ENCODE data around the gene CARD19. TPM values are rescaled to one million over a fixed set of nuclear protein-coding genes. Genes with fewer than 3 reads are reported as not detected.

The CARD19 gene
- total RNA-seq, 4 donors from 2014 or later = 23.7 to 71.4 (median 40.9) TPM

DNA sequence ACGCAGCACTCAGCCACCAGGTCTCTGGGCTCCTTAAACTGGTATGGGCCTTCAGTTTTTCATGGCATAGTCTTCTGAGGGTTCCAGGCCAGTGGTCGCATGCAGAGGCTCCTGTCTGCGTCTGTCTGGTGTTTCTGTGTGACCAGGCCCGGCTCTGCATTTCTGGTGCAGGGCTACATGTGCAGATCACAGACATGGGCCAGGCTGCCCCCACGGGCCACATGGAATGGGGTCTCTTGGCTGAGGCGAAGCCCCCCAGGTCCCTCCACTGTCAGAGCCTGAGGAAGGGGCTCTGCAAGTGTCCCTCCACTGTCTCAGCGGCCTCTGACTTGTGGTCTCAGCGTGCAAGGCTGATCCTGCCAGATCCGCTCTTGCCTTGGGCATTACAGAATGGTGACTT lies 15.6 kb upstream of the CARD19 start:
- H3K27me3 ChIP-seq = no peaks in the 10 kb centered on the region
- TF ChIP-seq, protein P1, sequence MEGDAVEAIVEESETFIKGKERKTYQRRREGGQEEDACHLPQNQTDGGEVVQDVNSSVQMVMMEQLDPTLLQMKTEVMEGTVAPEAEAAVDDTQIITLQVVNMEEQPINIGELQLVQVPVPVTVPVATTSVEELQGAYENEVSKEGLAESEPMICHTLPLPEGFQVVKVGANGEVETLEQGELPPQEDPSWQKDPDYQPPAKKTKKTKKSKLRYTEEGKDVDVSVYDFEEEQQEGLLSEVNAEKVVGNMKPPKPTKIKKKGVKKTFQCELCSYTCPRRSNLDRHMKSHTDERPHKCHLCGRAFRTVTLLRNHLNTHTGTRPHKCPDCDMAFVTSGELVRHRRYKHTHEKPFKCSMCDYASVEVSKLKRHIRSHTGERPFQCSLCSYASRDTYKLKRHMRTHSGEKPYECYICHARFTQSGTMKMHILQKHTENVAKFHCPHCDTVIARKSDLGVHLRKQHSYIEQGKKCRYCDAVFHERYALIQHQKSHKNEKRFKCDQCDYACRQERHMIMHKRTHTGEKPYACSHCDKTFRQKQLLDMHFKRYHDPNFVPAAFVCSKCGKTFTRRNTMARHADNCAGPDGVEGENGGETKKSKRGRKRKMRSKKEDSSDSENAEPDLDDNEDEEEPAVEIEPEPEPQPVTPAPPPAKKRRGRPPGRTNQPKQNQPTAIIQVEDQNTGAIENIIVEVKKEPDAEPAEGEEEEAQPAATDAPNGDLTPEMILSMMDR (IDR thresholded peaks at IDR 0.05) = no peak
- TF ChIP-seq POLR2A (IDR thresholded peaks at IDR 0.05) = no peak
- DNase-seq = peak in 1 of 2 donors; percentile 7
- intact Hi-C loops (cut with DNase I; ENCODE audit: low total_unique reads) = no loop called here
- H3K36me3 ChIP-seq = no peaks in the 10 kb centered on the region
- H3K9me3 ChIP-seq = no peaks in the 10 kb centered on the region
- no peak overlapping the region for H3K4me3 ChIP-seq
- no peak overlapping the region for H3K27ac ChIP-seq
- no peaks in the 10 kb centered on the region for H3K4me1 ChIP-seq

DNA sequence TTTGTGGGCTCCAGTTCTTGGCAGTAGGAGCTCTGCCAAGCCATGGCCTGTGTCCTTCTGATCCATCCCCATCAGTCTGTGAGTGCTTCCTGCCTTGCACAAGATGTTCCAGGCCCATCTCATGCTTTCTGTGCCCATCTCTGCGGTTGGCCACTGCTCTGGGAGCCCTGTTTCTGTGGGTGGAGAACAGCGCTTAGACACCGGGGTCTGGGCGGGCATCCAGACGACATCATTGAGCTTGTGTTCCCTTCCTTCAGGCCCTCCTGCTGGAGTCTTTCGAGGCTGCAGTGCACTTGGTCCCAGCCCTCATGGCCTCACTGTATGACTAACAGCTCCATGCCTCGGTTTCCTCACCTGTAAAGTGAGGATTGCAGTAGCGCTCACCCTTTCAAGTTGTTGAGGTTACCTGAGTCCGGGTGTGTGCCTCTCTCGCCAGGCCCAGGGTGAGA lies 14.9 kb upstream of the CARD19 start:
- no peaks in the 10 kb centered on the region for H3K36me3 ChIP-seq
- no peak overlapping the region for H3K4me3 ChIP-seq
- H3K4me1 ChIP-seq = no peaks in the 10 kb centered on the region
- H3K27me3 ChIP-seq = no peaks in the 10 kb centered on the region
- intact Hi-C loops (cut with DNase I; ENCODE audit: low total_unique reads) = no loop called here
- TF ChIP-seq, protein P1 (IDR thresholded peaks at IDR 0.05) = no peak
- H3K9me3 ChIP-seq = no peaks in the 10 kb centered on the region
- no peak overlapping the region for H3K27ac ChIP-seq
- peak; percentile 15 for DNase-seq

DNA sequence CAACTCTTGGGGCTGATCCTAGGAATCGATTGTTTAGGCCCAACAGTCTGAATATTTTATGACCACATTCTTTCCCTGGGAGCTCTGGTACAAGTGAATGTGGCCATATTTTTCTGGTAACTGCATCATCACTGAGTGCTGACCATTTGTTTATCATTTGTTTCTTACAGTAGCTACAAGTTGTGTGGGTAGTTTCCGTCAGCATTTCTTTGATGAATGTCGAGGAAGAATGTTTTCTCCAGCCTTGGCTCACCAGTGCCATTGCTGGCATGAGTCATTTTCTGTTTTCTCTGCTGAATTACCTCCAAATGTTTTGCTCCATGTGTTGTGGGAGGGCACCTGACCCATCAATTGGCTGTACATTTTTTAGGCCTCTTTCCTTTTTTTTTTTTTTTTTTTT lies 14.1 kb upstream of the CARD19 start:
- H3K4me3 ChIP-seq = no peak overlapping the region
- H3K27me3 ChIP-seq = no peaks in the 10 kb centered on the region
- TF ChIP-seq POLR2A (IDR thresholded peaks at IDR 0.05) = no peak
- TF ChIP-seq, protein P1 (IDR thresholded peaks at IDR 0.05) = no peak
- H3K4me1 ChIP-seq = no peaks in the 10 kb centered on the region
- H3K27ac ChIP-seq = peak overlapping the region; percentile 5 to 37
- peak; percentile 14 to 16 for DNase-seq
- H3K9me3 ChIP-seq = no peaks in the 10 kb centered on the region
- intact Hi-C loops (cut with DNase I; ENCODE audit: low total_unique reads) = no loop called here
- H3K36me3 ChIP-seq = no peaks in the 10 kb centered on the region

DNA sequence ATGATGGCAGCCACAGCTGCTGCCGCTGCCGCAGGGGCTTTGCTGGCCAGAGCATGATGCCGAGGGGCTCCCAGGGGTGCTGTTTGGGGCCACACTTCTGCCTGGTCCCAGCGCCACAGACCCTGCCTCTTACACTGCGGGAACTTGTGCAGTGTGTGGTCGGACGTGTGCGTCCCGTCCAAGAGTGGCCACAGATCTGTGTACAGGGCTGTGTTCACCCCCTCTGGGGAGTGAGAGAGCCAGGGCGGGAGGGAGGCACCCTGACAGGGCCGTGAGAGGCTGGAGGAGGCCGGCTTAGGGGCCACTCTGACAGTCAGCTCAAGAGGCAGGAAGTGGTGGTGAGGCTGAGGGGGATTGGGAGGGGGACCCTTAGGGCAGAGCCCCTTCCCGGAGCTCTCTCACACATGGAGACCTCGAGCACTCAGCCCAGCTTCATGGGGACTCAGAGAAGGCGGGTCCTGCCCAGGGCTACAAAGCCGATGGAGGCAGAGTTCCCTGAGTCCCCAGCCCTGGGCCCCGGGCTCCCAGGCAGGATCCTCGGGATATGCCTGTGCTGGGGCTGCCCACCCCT lies 13.1 kb upstream of the CARD19 start:
- Histone ChIP-seq H3K27ac (peak overlapping the region in 1 of 2 donors; percentile 35), H3K4me3 (no peak overlapping the region), H3K9me3 (no peaks in the 10 kb centered on the region), H3K36me3 (no peaks in the 10 kb centered on the region), H3K27me3 (no peaks in the 10 kb centered on the region), H3K4me1 (no peaks in the 10 kb centered on the region)
- intact Hi-C loops (cut with DNase I; ENCODE audit: low total_unique reads) = no loop called here
- DNase-seq = peak; percentile 13 to 14
- no peak for TF ChIP-seq POLR2A (IDR thresholded peaks at IDR 0.05)
- TF ChIP-seq, protein P1 (IDR thresholded peaks at IDR 0.05) = no peak

DNA sequence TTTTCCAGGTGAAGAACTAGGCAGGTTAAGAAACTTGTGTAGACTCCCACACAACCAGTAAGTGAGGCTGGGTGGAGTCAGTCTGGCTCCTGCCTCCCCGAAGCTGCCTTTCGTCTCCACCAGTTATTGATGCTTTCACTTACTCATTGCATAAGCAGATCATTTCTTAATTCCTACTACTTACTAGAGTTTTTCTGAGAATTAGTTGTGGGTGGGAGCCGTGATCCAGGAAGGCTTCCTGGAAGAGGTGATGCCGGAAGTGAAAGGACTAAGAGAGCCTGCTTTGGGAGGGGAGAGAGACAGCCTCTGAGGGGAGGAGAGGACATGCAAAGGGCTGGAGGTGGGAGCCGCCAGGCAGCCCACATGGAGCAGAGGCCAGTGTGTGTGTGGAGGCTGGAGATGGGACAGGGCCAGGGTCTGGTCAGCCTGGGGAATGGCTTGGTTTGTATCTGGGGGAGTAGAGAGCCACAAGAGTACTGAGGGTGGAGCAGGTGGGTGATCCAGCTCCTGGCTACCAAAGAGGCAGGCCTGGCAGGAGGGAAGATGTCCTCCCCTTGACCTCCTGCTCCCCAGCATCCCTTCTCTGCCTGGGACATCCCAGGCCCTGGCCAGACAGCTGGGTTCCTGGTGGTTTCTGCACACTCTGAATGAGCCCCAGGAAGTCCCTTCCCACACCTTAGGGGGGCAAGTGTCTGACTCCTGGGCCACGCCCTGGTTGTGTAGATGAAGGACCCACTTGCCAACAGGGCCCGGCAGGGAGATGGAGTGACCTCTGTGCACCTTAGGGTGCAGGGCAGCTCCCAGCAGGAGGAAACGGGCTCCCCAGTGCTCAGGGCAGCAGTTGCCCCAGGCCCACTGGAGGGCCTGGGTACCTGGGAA lies 12.2 kb upstream of the CARD19 start:
- Histone ChIP-seq H3K4me3 (no peak overlapping the region), H3K4me1 (no peaks in the 10 kb centered on the region), H3K27me3 (no peaks in the 10 kb centered on the region), H3K9me3 (no peaks in the 10 kb centered on the region), H3K36me3 (no peaks in the 10 kb centered on the region), H3K27ac (no peak overlapping the region)
- TF ChIP-seq, protein P1 (IDR thresholded peaks at IDR 0.05) = no peak
- no peak for TF ChIP-seq POLR2A (IDR thresholded peaks at IDR 0.05)
- peak; percentile 9 for DNase-seq
- intact Hi-C loops (cut with DNase I; ENCODE audit: low total_unique reads) = no loop called here
